Measurements from ENCODE around the gene KANK2.

- TF ChIP-seq CTCF (IDR thresholded peaks at IDR 0.05; ENCODE audit: insufficient read depth, low read length) = no peak
- no peak for TF ChIP-seq REST (IDR thresholded peaks at IDR 0.05; ENCODE audit: insufficient replicate concordance, low read depth)
- TF ChIP-seq POLR2AphosphoS5 (IDR thresholded peaks at IDR 0.05; ENCODE audit: low read depth) = no peak
- TF ChIP-seq GABPA (IDR thresholded peaks at IDR 0.05; ENCODE audit: low read depth) = no peak
These were observed 17.0 kb downstream of the KANK2 start for GRCh38 chr19:11180346-11180745.
